Measurements from ENCODE around the gene ZNF764.

Gene ZNF764

GRCh38 chr16:30561089-30561816 lies 3.1 kb upstream of the ZNF764 start:
- peaks cover 13% of the 10 kb centered on the region for H3K79me1 ChIP-seq (ENCODE audit: low read length)
- H3K27ac ChIP-seq (ENCODE audit: low read depth, low read length), result no peak overlapping the region
- no CpG with 5 or more reads among the region's 46 CpGs for WGBS (ENCODE audit: extremely low coverage, insufficient coverage, insufficient read length)
- H3K36me3 ChIP-seq (ENCODE audit: control insufficient read depth in 1 of 2, insufficient read depth in 2 of 2, low read length in 2 of 2), result no peaks in the 10 kb centered on the region
- no peak overlapping the region for H3K4me3 ChIP-seq (ENCODE audit: low read depth, low read length)
- no peak overlapping the region for H3K18ac ChIP-seq (ENCODE audit: low read length)
- H4K91ac ChIP-seq (ENCODE audit: low read depth, low read length), result no peak overlapping the region
- H2AK5ac ChIP-seq (ENCODE audit: low read length), result no peak overlapping the region
- H3K23ac ChIP-seq (ENCODE audit: low read length), result no peak overlapping the region
- peaks cover 2 to 5% of the 10 kb centered on the region in 2 experiments for H3K4me1 ChIP-seq (ENCODE audit: control insufficient read depth in 1 of 2, insufficient read depth in 2 of 2, low read length in 2 of 2)
- H2AFZ ChIP-seq (ENCODE audit: insufficient read depth, low read length, poor library complexity), result no peak overlapping the region
- no peak overlapping the region for H4K12ac ChIP-seq (ENCODE audit: low read depth, low read length)
- H3K14ac ChIP-seq (ENCODE audit: low read length), result no peak overlapping the region
- DNase-seq, result no peak
- peak overlapping the region; percentile 43 for H3K4me2 ChIP-seq (ENCODE audit: low read length)
- no peak overlapping the region for H3K4ac ChIP-seq (ENCODE audit: low read depth, low read length)
- peaks cover 6% of the 10 kb centered on the region for H3K79me2 ChIP-seq (ENCODE audit: control insufficient read depth, insufficient read depth, low read length, poor library complexity)
- H3K27me3 ChIP-seq (ENCODE audit: insufficient read depth, low read length), result no peaks in the 10 kb centered on the region
- H2BK120ac ChIP-seq (ENCODE audit: insufficient read depth, low read length, poor library complexity), result no peak overlapping the region
- H3K9me3 ChIP-seq (ENCODE audit: insufficient read depth, low read depth, low read length), result no peaks in the 10 kb centered on the region
- no peak overlapping the region for H3K9ac ChIP-seq (ENCODE audit: low read length)
- no peak overlapping the region for H2BK5ac ChIP-seq (ENCODE audit: low read depth, low read length, poor library complexity)
- H4K8ac ChIP-seq (ENCODE audit: low read depth, low read length), result no peak overlapping the region
- peak overlapping the region; percentile 19 for H2BK12ac ChIP-seq (ENCODE audit: low read length)

GRCh38 chr16:30559690-30560089 lies 1.5 kb upstream of the ZNF764 start:
- H3K9ac ChIP-seq (ENCODE audit: low read length), result no peak overlapping the region
- peak overlapping the region; percentile 43 for H2BK12ac ChIP-seq (ENCODE audit: low read length)
- no peak overlapping the region for H2BK5ac ChIP-seq (ENCODE audit: low read depth, low read length, poor library complexity)
- no peaks in the 10 kb centered on the region for H3K9me3 ChIP-seq (ENCODE audit: insufficient read depth, low read depth, low read length)
- no peak overlapping the region for H4K8ac ChIP-seq (ENCODE audit: low read depth, low read length)
- no peak overlapping the region for H4K12ac ChIP-seq (ENCODE audit: low read depth, low read length)
- DNase-seq, result no peak
- no peak overlapping the region for H3K4me3 ChIP-seq (ENCODE audit: low read depth, low read length)
- H3K18ac ChIP-seq (ENCODE audit: low read length), result no peak overlapping the region
- H3K4me2 ChIP-seq (ENCODE audit: low read length), result no peak overlapping the region
- H3K4ac ChIP-seq (ENCODE audit: low read depth, low read length), result no peak overlapping the region
- no peak overlapping the region for H2AFZ ChIP-seq (ENCODE audit: insufficient read depth, low read length, poor library complexity)
- H3K23ac ChIP-seq (ENCODE audit: low read length), result no peak overlapping the region
- H3K27ac ChIP-seq (ENCODE audit: low read depth, low read length), result no peak overlapping the region
- H2AK5ac ChIP-seq (ENCODE audit: low read length), result no peak overlapping the region
- peaks cover 10 to 11% of the 10 kb centered on the region in 2 experiments for H3K36me3 ChIP-seq (ENCODE audit: control insufficient read depth in 1 of 2, insufficient read depth in 2 of 2, low read length in 2 of 2)
- H3K27me3 ChIP-seq (ENCODE audit: insufficient read depth, low read length), result no peaks in the 10 kb centered on the region
- H3K79me2 ChIP-seq (ENCODE audit: control insufficient read depth, insufficient read depth, low read length, poor library complexity), result peaks cover 6% of the 10 kb centered on the region
- H3K14ac ChIP-seq (ENCODE audit: low read length), result no peak overlapping the region
- peaks cover 13% of the 10 kb centered on the region for H3K79me1 ChIP-seq (ENCODE audit: low read length)
- WGBS (ENCODE audit: extremely low coverage, insufficient coverage, insufficient read length), result no CpG with 5 or more reads among the region's 6 CpGs
- H3K4me1 ChIP-seq (ENCODE audit: control insufficient read depth in 1 of 2, insufficient read depth in 2 of 2, low read length in 2 of 2), result peaks cover 4 to 7% of the 10 kb centered on the region in 2 experiments
- peak overlapping the region; percentile 47 for H4K91ac ChIP-seq (ENCODE audit: low read depth, low read length)
- H2BK120ac ChIP-seq (ENCODE audit: insufficient read depth, low read length, poor library complexity), result no peak overlapping the region

GRCh38 chr16:30558789-30559377 lies 709 bp upstream of the ZNF764 start:
- Histone ChIP-seq H2BK120ac (ENCODE audit: insufficient read depth, low read length, poor library complexity) (no peak overlapping the region), H2BK12ac (ENCODE audit: low read length) (no peak overlapping the region), H4K12ac (ENCODE audit: low read depth, low read length) (peak overlapping the region; percentile 20), H2BK5ac (ENCODE audit: low read depth, low read length, poor library complexity) (no peak overlapping the region), H4K91ac (ENCODE audit: low read depth, low read length) (peak overlapping the region; percentile 47), H3K4me2 (ENCODE audit: low read length) (peak overlapping the region; percentile 48), H3K14ac (ENCODE audit: low read length) (no peak overlapping the region), H3K23ac (ENCODE audit: low read length) (no peak overlapping the region), H3K27me3 (ENCODE audit: insufficient read depth, low read length) (no peaks in the 10 kb centered on the region), H3K27ac (ENCODE audit: low read depth, low read length) (peak overlapping the region; percentile 8), H3K9me3 (ENCODE audit: insufficient read depth, low read depth, low read length) (no peaks in the 10 kb centered on the region), H2AK5ac (ENCODE audit: low read length) (peak overlapping the region; percentile 69), H3K4ac (ENCODE audit: low read depth, low read length) (peak overlapping the region; percentile 49), H4K8ac (ENCODE audit: low read depth, low read length) (peak overlapping the region; percentile 77), H3K4me1 (ENCODE audit: control insufficient read depth in 1 of 2, insufficient read depth in 2 of 2, low read length in 2 of 2) (peaks cover 4 to 7% of the 10 kb centered on the region in 2 experiments), H3K36me3 (ENCODE audit: control insufficient read depth in 1 of 2, insufficient read depth in 2 of 2, low read length in 2 of 2) (peaks cover 14% of the 10 kb centered on the region in 2 experiments), H3K9ac (ENCODE audit: low read length) (no peak overlapping the region), H3K18ac (ENCODE audit: low read length) (no peak overlapping the region), H3K79me2 (ENCODE audit: control insufficient read depth, insufficient read depth, low read length, poor library complexity) (peaks cover 6% of the 10 kb centered on the region), H3K79me1 (ENCODE audit: low read length) (peaks cover 13% of the 10 kb centered on the region), H2AFZ (ENCODE audit: insufficient read depth, low read length, poor library complexity) (no peak overlapping the region), H3K4me3 (ENCODE audit: low read depth, low read length) (peak overlapping the region; percentile 21)
- no CpG with 5 or more reads among the region's 21 CpGs for WGBS (ENCODE audit: extremely low coverage, insufficient coverage, insufficient read length)
- no peak for DNase-seq

GRCh38 chr16:30557707-30557956 lies 542 bp downstream of the ZNF764 start:
- Histone ChIP-seq H2AFZ (ENCODE audit: insufficient read depth, low read length, poor library complexity) (peak overlapping the region; percentile 69), H3K27ac (ENCODE audit: low read depth, low read length) (peak overlapping the region; percentile 75), H3K4me1 (ENCODE audit: control insufficient read depth in 1 of 2, insufficient read depth in 2 of 2, low read length in 2 of 2) (peaks cover 4 to 7% of the 10 kb centered on the region in 2 experiments), H4K91ac (ENCODE audit: low read depth, low read length) (peak overlapping the region; percentile 95), H2BK12ac (ENCODE audit: low read length) (peak overlapping the region; percentile 8), H3K23ac (ENCODE audit: low read length) (no peak overlapping the region), H3K4me2 (ENCODE audit: low read length) (peak overlapping the region; percentile 90), H3K18ac (ENCODE audit: low read length) (peak overlapping the region; percentile 86), H3K9me3 (ENCODE audit: insufficient read depth, low read depth, low read length) (peaks cover 2% of the 10 kb centered on the region), H3K9ac (ENCODE audit: low read length) (peak overlapping the region; percentile 83), H2BK120ac (ENCODE audit: insufficient read depth, low read length, poor library complexity) (peak overlapping the region; percentile 86), H3K4ac (ENCODE audit: low read depth, low read length) (peak overlapping the region; percentile 82), H4K12ac (ENCODE audit: low read depth, low read length) (peak overlapping the region; percentile 93), H3K36me3 (ENCODE audit: control insufficient read depth in 1 of 2, insufficient read depth in 2 of 2, low read length in 2 of 2) (peaks cover 14% of the 10 kb centered on the region in 2 experiments), H3K14ac (ENCODE audit: low read length) (peak overlapping the region; percentile 91), H3K27me3 (ENCODE audit: insufficient read depth, low read length) (no peaks in the 10 kb centered on the region), H2BK5ac (ENCODE audit: low read depth, low read length, poor library complexity) (peak overlapping the region; percentile 81), H3K79me2 (ENCODE audit: control insufficient read depth, insufficient read depth, low read length, poor library complexity) (peaks cover 6% of the 10 kb centered on the region), H3K79me1 (ENCODE audit: low read length) (peaks cover 13% of the 10 kb centered on the region), H3K4me3 (ENCODE audit: low read depth, low read length) (peak overlapping the region; percentile 87), H2AK5ac (ENCODE audit: low read length) (peak overlapping the region; percentile 64), H4K8ac (ENCODE audit: low read depth, low read length) (peak overlapping the region; percentile 98)
- no peak for DNase-seq
- no CpG with 5 or more reads among the region's 17 CpGs for WGBS (ENCODE audit: extremely low coverage, insufficient coverage, insufficient read length)

Data from trophoblast cell (in vitro differentiated cells and primary cell).